Hepatocyte (in vitro differentiated cells): ENCODE data around the gene COPB1. TPM values are rescaled to one million over a fixed set of nuclear protein-coding genes. Genes with fewer than 3 reads are reported as not detected.

Experiments used
- DNase-seq: peaks from one replicate; pipeline ENCODE4 v3.0.0-alpha.2; 2016; ENCODE audit warnings: low spot score
- H2AFZ ChIP-seq: fragments of 200-600 bp; sonication (generic); 2 replicates; pipeline ENCODE4 v1.6.0; 2016; ENCODE audit warnings: antibody characterized with exemption, mild to moderate bottlenecking
- H3K27ac ChIP-seq: fragments of 200-600 bp; sonication (generic); 2 replicates; pipeline ENCODE4 v1.5.1; 2016; ENCODE audit warnings: mild to moderate bottlenecking
- H3K27me3 ChIP-seq: fragments of 200-600 bp; sonication (generic); 2 replicates; pipeline ENCODE4 v1.6.1; 2016
- H3K36me3 ChIP-seq: fragments of 200-600 bp; sonication (generic); replicated peaks from 2 replicates; pipeline ENCODE4 v1.5.1; 2016; ENCODE audit warnings: low read depth; ENCODE audit not compliant: insufficient read depth
- H3K4me1 ChIP-seq: fragments of 200-600 bp; sonication (generic); 2 replicates; pipeline ENCODE4 v1.5.1; 2016; ENCODE audit warnings: mild to moderate bottlenecking, moderate library complexity; ENCODE audit not compliant: insufficient read depth
- H3K4me2 ChIP-seq: fragments of 200-600 bp; sonication (generic); 2 replicates; pipeline ENCODE4 v1.6.0; 2016
- H3K4me3 ChIP-seq: fragments of 200-600 bp; sonication (generic); 2 replicates; pipeline ENCODE4 v1.5.1; 2016; ENCODE audit warnings: mild to moderate bottlenecking
- H3K79me2 ChIP-seq: fragments of 200-600 bp; sonication (generic); 2 replicates; pipeline ENCODE4 v1.6.0; 2017; ENCODE audit warnings: mild to moderate bottlenecking
- H3K9me2 ChIP-seq: fragments of 200-600 bp; sonication (generic); replicated peaks from 2 replicates; pipeline ENCODE4 v1.6.0; 2017; ENCODE audit warnings: mild to moderate bottlenecking; ENCODE audit not compliant: insufficient read depth
- H3K9me3 ChIP-seq: fragments of 200-600 bp; sonication (generic); 2 replicates; pipeline ENCODE4 v1.5.1; 2016; ENCODE audit warnings: low read depth, mild to moderate bottlenecking
- H4K20me1 ChIP-seq: fragments of 200-600 bp; sonication (generic); 2 replicates; pipeline ENCODE4 v1.6.0; 2016; ENCODE audit warnings: mild to moderate bottlenecking; ENCODE audit not compliant: insufficient read depth, poor library complexity, severe bottlenecking
- EZH2 ChIP-seq: fragments of 200-600 bp; sonication (generic); IDR thresholded peaks from 2 replicates; pipeline ENCODE4 v1.6.1; 2016; ENCODE audit warnings: antibody characterized with exemption, mild to moderate bottlenecking, borderline replicate concordance
- EZH2phosphoT487 ChIP-seq: fragments of 200-600 bp; sonication (generic); IDR thresholded peaks from one replicate; pipeline ENCODE4 v1.6.1; 2018; ENCODE audit warnings: antibody characterized with exemption, mild to moderate bottlenecking, low read depth, moderate library complexity; ENCODE audit not compliant: unreplicated experiment, severe bottlenecking
- WGBS: methylation state at CpG from one replicate; pipeline ENCODE4 v1.1.6; 2016; ENCODE audit warnings: low lambda C conversion rate; ENCODE audit errors: missing lambda C conversion rate; 5-methylcytosine and 5-hydroxymethylcytosine counted together
- polyA plus RNA-seq: library from polyadenylated mRNA; unstranded; fragments of >200 nt; fragmentation: Nextera tagmentation; extraction: Ambion mirVana; gene quantifications from 2 replicates; pipeline ENCODE4 v1.2.1, GENCODE V29; 2016
- total RNA-seq: library from RNA; depleted of rRNA; stranded (reverse); fragments of >200 nt; gene quantifications from 2 replicates; pipeline ENCODE4 v1.2.3, GENCODE V29; 2014
- TF ChIP-seq, protein P1 (sequence below): fragments of 200-600 bp; sonication (generic); IDR thresholded peaks from 2 replicates; pipeline ENCODE4 v1.5.1; 2016; ENCODE audit warnings: antibody characterized with exemption, mild to moderate bottlenecking; ENCODE audit not compliant: poor library complexity

The COPB1 gene
- total and polyA plus RNA-seq, 2 experiments from 2014 or later = 87.5 to 228 TPM

DNA sequence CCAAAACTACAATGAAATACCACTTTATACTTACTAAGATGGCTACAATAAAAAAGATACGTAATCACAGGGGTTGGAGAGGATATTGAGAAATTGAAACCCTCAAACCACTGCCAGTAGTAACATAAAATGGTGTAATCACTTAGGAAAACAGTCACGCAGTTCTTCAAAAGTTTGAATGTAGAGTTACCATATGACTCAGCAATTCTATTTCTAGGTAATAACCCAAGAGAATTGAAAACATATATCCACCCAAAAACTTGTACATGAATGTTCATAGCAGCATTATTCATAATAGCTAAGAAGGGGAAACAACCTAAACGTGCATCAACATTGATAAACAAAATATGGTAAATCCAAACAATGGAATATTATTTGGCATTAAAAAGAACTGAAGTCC lies 45.0 kb upstream of the COPB1 start:
- no peaks in the 10 kb centered on the region for H3K9me2 ChIP-seq
- WGBS = 80% methylated on average over 3 of the region's 3 CpGs
- DNase-seq = no peak
- H3K27ac ChIP-seq = peak overlapping the region; percentile 18
- H3K36me3 ChIP-seq = no peaks in the 10 kb centered on the region
- no peak overlapping the region for H2AFZ ChIP-seq
- peaks cover 7% of the 10 kb centered on the region for H3K4me1 ChIP-seq
- no peak overlapping the region for H3K4me3 ChIP-seq
- H4K20me1 ChIP-seq = no peaks in the 10 kb centered on the region
- TF ChIP-seq EZH2phosphoT487 (no peak), EZH2 (no peak)
- TF ChIP-seq, protein P1, sequence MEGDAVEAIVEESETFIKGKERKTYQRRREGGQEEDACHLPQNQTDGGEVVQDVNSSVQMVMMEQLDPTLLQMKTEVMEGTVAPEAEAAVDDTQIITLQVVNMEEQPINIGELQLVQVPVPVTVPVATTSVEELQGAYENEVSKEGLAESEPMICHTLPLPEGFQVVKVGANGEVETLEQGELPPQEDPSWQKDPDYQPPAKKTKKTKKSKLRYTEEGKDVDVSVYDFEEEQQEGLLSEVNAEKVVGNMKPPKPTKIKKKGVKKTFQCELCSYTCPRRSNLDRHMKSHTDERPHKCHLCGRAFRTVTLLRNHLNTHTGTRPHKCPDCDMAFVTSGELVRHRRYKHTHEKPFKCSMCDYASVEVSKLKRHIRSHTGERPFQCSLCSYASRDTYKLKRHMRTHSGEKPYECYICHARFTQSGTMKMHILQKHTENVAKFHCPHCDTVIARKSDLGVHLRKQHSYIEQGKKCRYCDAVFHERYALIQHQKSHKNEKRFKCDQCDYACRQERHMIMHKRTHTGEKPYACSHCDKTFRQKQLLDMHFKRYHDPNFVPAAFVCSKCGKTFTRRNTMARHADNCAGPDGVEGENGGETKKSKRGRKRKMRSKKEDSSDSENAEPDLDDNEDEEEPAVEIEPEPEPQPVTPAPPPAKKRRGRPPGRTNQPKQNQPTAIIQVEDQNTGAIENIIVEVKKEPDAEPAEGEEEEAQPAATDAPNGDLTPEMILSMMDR = no peak
- no peaks in the 10 kb centered on the region for H3K9me3 ChIP-seq
- H3K27me3 ChIP-seq = no peaks in the 10 kb centered on the region
- H3K4me2 ChIP-seq = no peak overlapping the region
- H3K79me2 ChIP-seq = no peaks in the 10 kb centered on the region

- H2AFZ ChIP-seq = no peak overlapping the region
- no peaks in the 10 kb centered on the region for H3K79me2 ChIP-seq
- H4K20me1 ChIP-seq = no peaks in the 10 kb centered on the region
- H3K4me2 ChIP-seq = no peak overlapping the region
- H3K36me3 ChIP-seq = no peaks in the 10 kb centered on the region
- WGBS = 75% methylated on average over 1 of the region's 1 CpG
- no peaks in the 10 kb centered on the region for H3K9me3 ChIP-seq
- H3K4me3 ChIP-seq = no peak overlapping the region
- H3K27me3 ChIP-seq = no peaks in the 10 kb centered on the region
- no peak for TF ChIP-seq EZH2phosphoT487
- TF ChIP-seq EZH2 = no peak
- TF ChIP-seq, protein P1 = no peak
- H3K27ac ChIP-seq = no peak overlapping the region
- no peaks in the 10 kb centered on the region for H3K9me2 ChIP-seq
- no peak for DNase-seq
- peaks cover 7% of the 10 kb centered on the region for H3K4me1 ChIP-seq
Observed at GRCh38 chr11:14543260-14543659, 43.6 kb upstream of the COPB1 start.

- peaks cover 7% of the 10 kb centered on the region for H3K4me1 ChIP-seq
- no peaks in the 10 kb centered on the region for H3K9me2 ChIP-seq
- H3K27ac ChIP-seq = no peak overlapping the region
- no peaks in the 10 kb centered on the region for H3K27me3 ChIP-seq
- TF ChIP-seq EZH2 = no peak
- no peak for TF ChIP-seq EZH2phosphoT487
- TF ChIP-seq, protein P1 = no peak
- H3K79me2 ChIP-seq = no peaks in the 10 kb centered on the region
- no peak overlapping the region for H2AFZ ChIP-seq
- no peak overlapping the region for H3K4me3 ChIP-seq
- no peaks in the 10 kb centered on the region for H3K9me3 ChIP-seq
- H4K20me1 ChIP-seq = no peaks in the 10 kb centered on the region
- no peak for DNase-seq
- H3K36me3 ChIP-seq = no peaks in the 10 kb centered on the region
- no peak overlapping the region for H3K4me2 ChIP-seq
Observed at GRCh38 chr11:14542324-14542723, 42.7 kb upstream of the COPB1 start.
